HG03571 (cell line): ENCODE results near the gene C11orf87.

ENCODE experiments used
- ATAC-seq: cut with Tn5 transposase; IDR thresholded peaks from one replicate; pipeline ENCODE4 v1.9.1; 2021; ENCODE audit not compliant: unreplicated experiment

C11orf87 gene

DNA sequence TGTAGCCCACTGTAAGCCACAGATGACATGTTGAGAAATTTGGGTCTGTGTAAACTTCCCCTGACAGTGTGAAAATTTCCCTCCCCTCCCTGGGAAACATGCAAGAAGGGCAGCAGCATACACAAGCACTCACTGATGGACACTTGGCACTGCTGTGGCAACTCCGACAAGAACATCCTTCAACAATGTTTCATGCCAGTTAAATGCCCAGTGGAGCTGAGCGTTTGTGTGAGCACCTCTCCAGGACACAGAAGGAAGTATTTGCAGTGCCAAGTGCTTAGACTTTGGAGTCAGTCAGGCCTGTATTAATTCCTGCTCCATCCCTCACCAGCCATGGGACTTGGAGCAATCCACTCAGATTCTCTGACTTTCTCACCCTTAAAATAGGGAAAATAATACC is 17.7 kb downstream of the C11orf87 start:
- no peak for ATAC-seq

DNA sequence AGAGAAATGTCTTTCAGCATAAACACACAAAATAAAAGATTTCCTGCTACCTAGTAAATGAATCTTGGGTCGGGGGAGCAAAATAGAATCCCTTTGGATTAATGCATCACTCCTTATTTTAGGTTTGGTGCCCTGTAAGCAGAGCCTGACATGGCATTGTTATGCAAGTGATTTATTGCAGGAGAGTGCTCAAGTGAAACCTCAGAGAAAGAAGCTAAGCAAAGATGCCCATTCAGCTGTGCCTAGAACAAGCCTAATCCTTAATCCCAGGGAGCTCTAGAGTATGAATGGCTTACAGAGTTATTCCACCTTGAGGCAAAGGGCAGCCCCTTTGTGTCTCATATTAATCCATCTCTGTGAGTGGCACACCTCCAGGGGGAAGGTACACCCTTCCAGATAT is 21.1 kb downstream of the C11orf87 start:
- ATAC-seq, result no peak

DNA sequence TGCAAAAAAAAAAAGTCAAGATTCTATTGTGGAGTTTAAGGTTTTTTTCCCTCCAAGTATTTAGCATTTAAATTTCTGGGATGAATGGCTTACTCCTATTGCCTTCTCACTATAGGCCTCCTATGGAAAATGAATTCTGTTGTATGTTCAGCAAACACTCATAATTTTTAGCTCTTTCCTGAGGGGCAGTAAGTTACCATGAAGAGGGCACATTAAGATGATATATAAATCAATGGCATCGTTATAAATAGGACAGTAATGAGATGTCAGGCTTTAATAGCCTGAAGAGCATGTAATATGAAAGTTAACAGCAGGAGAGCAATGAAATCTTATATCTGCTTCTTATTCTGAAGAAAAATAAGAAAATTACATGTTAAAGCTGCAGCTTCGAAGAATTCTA is 32.9 kb downstream of the C11orf87 start:
- ATAC-seq, result no peak
